AG09319 (cell line): ENCODE measurements around the gene GDPD5.

Experiments used
- DNase-seq: peaks from one replicate; pipeline ENCODE4 v3.0.0-alpha.2; 2010; ENCODE audit warnings: low read depth; ENCODE audit errors: extremely low read depth
- TF ChIP-seq, protein P1 (sequence below): IDR thresholded peaks from 2 replicates; pipeline ENCODE4 v1.5.1; 2011; ENCODE audit warnings: low read depth, mild to moderate bottlenecking, inconsistent platforms, low read length, moderate library complexity

The GDPD5 gene

DNA sequence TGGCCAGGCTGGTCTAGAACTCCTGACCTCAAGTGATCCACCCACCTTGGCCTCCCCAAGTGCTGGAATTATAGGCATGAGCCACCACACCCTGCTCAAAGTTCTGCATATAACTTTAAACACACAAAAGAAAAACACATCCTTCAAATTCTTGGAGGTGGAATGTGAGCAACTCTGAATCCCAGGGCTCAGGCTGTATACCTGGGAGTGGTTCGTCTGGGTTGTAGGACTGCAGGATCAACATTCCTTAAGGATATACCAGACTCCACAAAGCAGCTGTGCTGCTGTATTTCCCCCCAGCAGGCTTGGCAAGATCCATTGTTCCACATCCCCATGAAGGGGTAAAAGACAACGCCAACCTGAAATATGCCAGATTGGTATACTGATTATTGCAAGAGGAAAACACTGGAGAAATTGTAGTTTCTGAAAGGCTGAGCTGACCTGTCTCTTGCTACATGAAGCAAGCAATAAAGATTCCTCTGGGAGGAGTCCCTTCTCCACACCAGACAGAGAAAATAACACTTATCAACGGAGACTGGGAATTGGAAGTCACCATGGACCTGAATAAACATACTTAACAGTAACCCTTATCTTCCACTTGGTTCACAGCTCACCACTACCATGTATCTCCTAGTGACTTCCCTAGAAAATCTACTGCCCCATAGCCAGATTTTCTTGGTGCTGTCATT is 138.7 kb downstream of the GDPD5 start:
- TF ChIP-seq, protein P1, sequence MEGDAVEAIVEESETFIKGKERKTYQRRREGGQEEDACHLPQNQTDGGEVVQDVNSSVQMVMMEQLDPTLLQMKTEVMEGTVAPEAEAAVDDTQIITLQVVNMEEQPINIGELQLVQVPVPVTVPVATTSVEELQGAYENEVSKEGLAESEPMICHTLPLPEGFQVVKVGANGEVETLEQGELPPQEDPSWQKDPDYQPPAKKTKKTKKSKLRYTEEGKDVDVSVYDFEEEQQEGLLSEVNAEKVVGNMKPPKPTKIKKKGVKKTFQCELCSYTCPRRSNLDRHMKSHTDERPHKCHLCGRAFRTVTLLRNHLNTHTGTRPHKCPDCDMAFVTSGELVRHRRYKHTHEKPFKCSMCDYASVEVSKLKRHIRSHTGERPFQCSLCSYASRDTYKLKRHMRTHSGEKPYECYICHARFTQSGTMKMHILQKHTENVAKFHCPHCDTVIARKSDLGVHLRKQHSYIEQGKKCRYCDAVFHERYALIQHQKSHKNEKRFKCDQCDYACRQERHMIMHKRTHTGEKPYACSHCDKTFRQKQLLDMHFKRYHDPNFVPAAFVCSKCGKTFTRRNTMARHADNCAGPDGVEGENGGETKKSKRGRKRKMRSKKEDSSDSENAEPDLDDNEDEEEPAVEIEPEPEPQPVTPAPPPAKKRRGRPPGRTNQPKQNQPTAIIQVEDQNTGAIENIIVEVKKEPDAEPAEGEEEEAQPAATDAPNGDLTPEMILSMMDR: no peak

More for the DNA sequence above, 138.7 kb downstream of the GDPD5 start:
- DNase-seq: no peak
